DOHH2 (cell line): ENCODE measurements around the gene CHSY1.

Source experiments
- H3F3A ChIP-seq: fragments of 200-600 bp; sonication (generic), shearing (Covaris generic); 2 replicates; pipeline ENCODE4 v1.6.0; 2016; ENCODE audit warnings: antibody characterized with exemption, mild to moderate bottlenecking; ENCODE audit not compliant: control insufficient read depth, insufficient read depth
- H3K27ac ChIP-seq: fragments of 200-600 bp; sonication (generic); 2 replicates; pipeline ENCODE4 v1.5.1; 2014; ENCODE audit warnings: low read depth, mild to moderate bottlenecking, low read length, moderate library complexity
- H3K27me3 ChIP-seq: fragments of 200-600 bp; sonication (generic); 2 replicates; pipeline ENCODE4 v1.6.1; 2014; ENCODE audit warnings: mild to moderate bottlenecking, low read length, mixed read lengths; ENCODE audit not compliant: control insufficient read depth
- H3K36me3 ChIP-seq: fragments of 200-600 bp; sonication (generic); 2 replicates; pipeline ENCODE4 v1.6.1; 2014; ENCODE audit warnings: mild to moderate bottlenecking, low read length, moderate library complexity, mixed read lengths; ENCODE audit not compliant: control insufficient read depth
- H3K4me1 ChIP-seq: fragments of 200-600 bp; sonication (generic); 2 replicates; pipeline ENCODE4 v1.6.1; 2014; ENCODE audit warnings: mild to moderate bottlenecking, low read length, mixed read lengths; ENCODE audit not compliant: control insufficient read depth
- H3K4me2 ChIP-seq: fragments of 200-600 bp; sonication (generic); 2 replicates; pipeline ENCODE4 v1.6.0; 2014; ENCODE audit warnings: mild to moderate bottlenecking, low read length, moderate library complexity
- H3K4me3 ChIP-seq: fragments of 200-600 bp; sonication (generic); 2 replicates; pipeline ENCODE4 v1.5.1; 2014; ENCODE audit warnings: mild to moderate bottlenecking, low read length, mixed read lengths
- H3K79me2 ChIP-seq: fragments of 200-600 bp; sonication (generic); 2 replicates; pipeline ENCODE4 v1.6.1; 2014; ENCODE audit warnings: mild to moderate bottlenecking, low read length, mixed read lengths; ENCODE audit not compliant: control insufficient read depth
- H3K9me2 ChIP-seq: fragments of 200-600 bp; sonication (generic); replicated peaks from 2 replicates; pipeline ENCODE4 v1.6.1; 2014; ENCODE audit warnings: mild to moderate bottlenecking, low read length, mixed read lengths; ENCODE audit not compliant: control insufficient read depth
- H3K9me3 ChIP-seq: fragments of 200-600 bp; sonication (generic); 2 replicates; pipeline ENCODE4 v1.6.1; 2014; ENCODE audit warnings: antibody characterized with exemption, low read length, mixed read lengths; ENCODE audit not compliant: control insufficient read depth, insufficient read depth
- H4K20me1 ChIP-seq: fragments of 200-600 bp; sonication (generic); 2 replicates; pipeline ENCODE4 v1.6.0; 2014; ENCODE audit warnings: low read depth, mild to moderate bottlenecking, antibody characterized with exemption, low read length, moderate library complexity; ENCODE audit not compliant: control insufficient read depth, insufficient read depth
- CTCF ChIP-seq: fragments of 200-600 bp; sonication (generic); IDR thresholded peaks from one replicate; pipeline ENCODE4 v1.5.1; 2014; ENCODE audit warnings: antibody characterized with exemption, mild to moderate bottlenecking, low read depth, low read length; ENCODE audit not compliant: poor library complexity, severe bottlenecking
- EZH2phosphoT487 ChIP-seq: fragments of 200-600 bp; sonication (generic); IDR thresholded peaks from 2 replicates; pipeline ENCODE4 v1.6.1; 2017; ENCODE audit warnings: borderline replicate concordance, mild to moderate bottlenecking, antibody characterized with exemption, low read length, moderate library complexity, mixed read lengths

CHSY1 gene

GRCh38 chr15:101177866-101178265 is 74.0 kb downstream of the CHSY1 start:
- Histone ChIP-seq H3K4me1 (peaks cover 9% of the 10 kb centered on the region), H4K20me1 (peaks cover 23% of the 10 kb centered on the region), H3K79me2 (peaks cover 7% of the 10 kb centered on the region), H3K27ac (no peak overlapping the region), H3K36me3 (peaks cover 15% of the 10 kb centered on the region), H3K9me3 (no peaks in the 10 kb centered on the region), H3K4me2 (no peak overlapping the region), H3K4me3 (no peak overlapping the region), H3F3A (0 out of 2 replicates have a peak, but pooled peaks cover 2% of the 10 kb centered on the region), H3K27me3 (no peaks in the 10 kb centered on the region), H3K9me2 (no peaks in the 10 kb centered on the region)
- TF ChIP-seq EZH2phosphoT487 = no peak
- TF ChIP-seq CTCF = no peak

- Histone ChIP-seq H3K9me2 (no peaks in the 10 kb centered on the region), H3K27me3 (no peaks in the 10 kb centered on the region), H3K4me1 (peaks cover 9% of the 10 kb centered on the region), H3K79me2 (no peaks in the 10 kb centered on the region), H3K36me3 (peaks cover 15% of the 10 kb centered on the region), H3K4me2 (no peak overlapping the region), H3F3A (0 out of 2 replicates have a peak, but pooled peaks cover 2% of the 10 kb centered on the region), H4K20me1 (peaks cover 18% of the 10 kb centered on the region; the same call in 1 of the 2 replicates), H3K9me3 (no peaks in the 10 kb centered on the region), H3K27ac (no peak overlapping the region), H3K4me3 (no peak overlapping the region)
- TF ChIP-seq EZH2phosphoT487 (no peak), CTCF (no peak)
These were observed 75.2 kb downstream of the CHSY1 start for GRCh38 chr15:101176625-101177024.

GRCh38 chr15:101175401-101175800 is 76.4 kb downstream of the CHSY1 start:
- TF ChIP-seq CTCF (no peak), EZH2phosphoT487 (no peak)
- Histone ChIP-seq H3K79me2 (no peaks in the 10 kb centered on the region), H3K36me3 (peaks cover 15% of the 10 kb centered on the region), H3K9me3 (no peaks in the 10 kb centered on the region), H3K4me2 (no peak overlapping the region), H3K9me2 (no peaks in the 10 kb centered on the region), H3F3A (0 out of 2 replicates have a peak, but pooled peaks cover 2% of the 10 kb centered on the region), H3K4me3 (no peak overlapping the region), H4K20me1 (peaks cover 18% of the 10 kb centered on the region; the same call in 1 of the 2 replicates), H3K4me1 (peaks cover 9% of the 10 kb centered on the region), H3K27me3 (no peaks in the 10 kb centered on the region), H3K27ac (no peak overlapping the region)
